ENCODE results near the gene MEIKIN. TPM values are rescaled to one million over a fixed set of nuclear protein-coding genes. Genes with fewer than 3 reads are reported as not detected.
"Not testable (repeated sequence)": the region's sequence is repeated elsewhere in the genome, so short reads cannot be mapped to it uniquely, and the experiment has no call there.

Gene MEIKIN
- total RNA-seq, 1 experiment from 2014 or later, result not detected

GRCh38 chr5:131902266-131902665, 43.2 kb downstream of the MEIKIN start:
- in situ Hi-C loops (cut with HindIII; ENCODE audit: low pct_unique_long_range_greater_than_20kb, low sequenced_read_pairs); ATAC-seq; H3K4me3 ChIP-seq (ENCODE audit: low read depth in 2 of 2, low read length in 2 of 2); intact Hi-C loops (cut with micrococcal nuclease; ENCODE audit: unreplicated experiment); BruUV-seq (replicated peaks); H3K4me1 ChIP-seq (ENCODE audit: control insufficient read depth, insufficient read depth, low read length); H3K36me3 ChIP-seq (ENCODE audit: control insufficient read depth, insufficient read depth, low read length); H3K27me3 ChIP-seq (ENCODE audit: control insufficient read depth, insufficient read depth, low read length); H3K27ac ChIP-seq (ENCODE audit: low read length); DNase-seq (ENCODE audit: low read depth, low spot score); CTCF ChIA-PET; H3K9me3 ChIP-seq (ENCODE audit: control insufficient read depth, insufficient read depth, low read depth, low read length); POLR2A ChIA-PET: not testable (repeated sequence)

GRCh38 chr5:131899686-131900085, 45.8 kb downstream of the MEIKIN start:
- BruUV-seq (replicated peaks), result no TSS peak
- H3K36me3 ChIP-seq (ENCODE audit: control insufficient read depth, insufficient read depth, low read length), result no peaks in the 10 kb centered on the region
- CTCF ChIA-PET, result no interaction called here
- no peak for ATAC-seq
- H3K27ac ChIP-seq (ENCODE audit: low read length), result no peak overlapping the region
- POLR2A ChIA-PET, result no interaction called here
- H3K4me1 ChIP-seq (ENCODE audit: control insufficient read depth, insufficient read depth, low read length), result no peaks in the 10 kb centered on the region
- intact Hi-C loops (cut with micrococcal nuclease; ENCODE audit: unreplicated experiment) (no loop called here), in situ Hi-C loops (cut with HindIII; ENCODE audit: low pct_unique_long_range_greater_than_20kb, low sequenced_read_pairs) (no loop called here)
- no peak overlapping the region for H3K4me3 ChIP-seq (ENCODE audit: low read depth in 2 of 2, low read length in 2 of 2)
- TF ChIP-seq CTCF (IDR thresholded peaks at IDR 0.05) (no peak), REST (IDR thresholded peaks at IDR 0.05; ENCODE audit: insufficient read depth in 1 of 2, low read depth in 2 of 2, low read length in 1 of 2) (peak; percentile 33 to 79; a peak in 2 of 4 replicates)
- no peak for DNase-seq (ENCODE audit: low read depth, low spot score)
- no peaks in the 10 kb centered on the region for H3K9me3 ChIP-seq (ENCODE audit: control insufficient read depth, insufficient read depth, low read depth, low read length)
- H3K27me3 ChIP-seq (ENCODE audit: control insufficient read depth, insufficient read depth, low read length), result no peaks in the 10 kb centered on the region

GRCh38 chr5:131883984-131884383, 61.5 kb downstream of the MEIKIN start:
- in situ Hi-C loops (cut with HindIII; ENCODE audit: low pct_unique_long_range_greater_than_20kb, low sequenced_read_pairs), result no loop called here
- CTCF ChIA-PET, result no interaction called here
- no peaks in the 10 kb centered on the region for H3K4me1 ChIP-seq (ENCODE audit: control insufficient read depth, insufficient read depth, low read length)

More at GRCh38 chr5:131883984-131884383, 61.5 kb downstream of the MEIKIN start:
- Histone ChIP-seq H3K9me3 (ENCODE audit: control insufficient read depth, insufficient read depth, low read depth, low read length) (no peaks in the 10 kb centered on the region), H3K27ac (ENCODE audit: low read length) (no peak overlapping the region), H3K4me3 (ENCODE audit: low read depth in 2 of 2, low read length in 2 of 2) (no peak overlapping the region), H3K36me3 (ENCODE audit: control insufficient read depth, insufficient read depth, low read length) (no peaks in the 10 kb centered on the region), H3K27me3 (ENCODE audit: control insufficient read depth, insufficient read depth, low read length) (peaks cover 2% of the 10 kb centered on the region; the same call in 1 of the 2 replicates)
- ATAC-seq, result no peak
- TF ChIP-seq REST (IDR thresholded peaks at IDR 0.05; ENCODE audit: insufficient read depth in 1 of 2, low read depth in 2 of 2, low read length in 1 of 2) (no peak), SIN3A (IDR thresholded peaks at IDR 0.05; ENCODE audit: borderline replicate concordance, insufficient read depth, low read depth, low read length) (no peak), TCF7L2 (IDR thresholded peaks at IDR 0.05; ENCODE audit: low read depth, low read length) (no peak), POLR2AphosphoS5 (IDR thresholded peaks at IDR 0.05; ENCODE audit: low read depth, low read length) (no peak), CTCF (IDR thresholded peaks at IDR 0.05) (no peak)
- POLR2A ChIA-PET, result no interaction called here
- DNase-seq (ENCODE audit: low read depth, low spot score), result no peak
- no TSS peak for BruUV-seq (replicated peaks)
- intact Hi-C loops (cut with micrococcal nuclease; ENCODE audit: unreplicated experiment), result no loop called here

Measured in Panc1 (cell line).